H1 (cell line): ENCODE results near the gene RUVBL2. TPM values are rescaled to one million over a fixed set of nuclear protein-coding genes. Genes with fewer than 3 reads are reported as not detected.

Source experiments
- CTCF ChIA-PET: fragments of 300-600 bp; sonication (Branson Sonifier 250); formaldehyde crosslinking; loops from one replicate; lab custom pipeline; 2021; ENCODE audit not compliant: partially characterized antibody; lab: Charles Lee
- POLR2A ChIA-PET: fragments of 300-600 bp; sonication (Branson Sonifier 250); formaldehyde crosslinking; loops from one replicate; lab custom pipeline; 2021; ENCODE audit warnings: inconsistent platforms; ENCODE audit not compliant: partially characterized antibody; lab: Charles Lee
- DNase-seq, 2 experiments: peaks; one replicate each; pipeline versions ENCODE4 v3.0.0 to v3.0.0-alpha.2; 2010 to 2022; ENCODE audit warnings: low spot score in 2 of 2, low read depth in 1 of 2, mixed read lengths in 1 of 2
- FAIRE-seq: peaks from 2 replicates; lab custom pipeline; 2011; peaks lifted over from hg19 to GRCh38; lab: Jason Lieb, UNC
- H2AFZ ChIP-seq: 2 replicates; pipeline ENCODE4 v1.8.1; 2012; ENCODE audit warnings: low read length, inconsistent platforms
- H2AK5ac ChIP-seq: 2 replicates; pipeline ENCODE4 v1.6.1; 2013; ENCODE audit warnings: low read depth, low read length
- H2BK120ac ChIP-seq: replicated peaks from 2 replicates; pipeline ENCODE3; 2013; ENCODE audit warnings: low read depth, low read length, inconsistent platforms
- H2BK12ac ChIP-seq: 2 replicates; pipeline ENCODE4 v1.6.1; 2013; ENCODE audit warnings: low read depth, low read length
- H2BK15ac ChIP-seq: 2 replicates; pipeline ENCODE4 v1.6.1; 2013; ENCODE audit warnings: low read length
- H2BK20ac ChIP-seq: 2 replicates; pipeline ENCODE4 v1.6.1; 2013; ENCODE audit warnings: low read length
- H2BK5ac ChIP-seq: 2 replicates; pipeline ENCODE4 v1.6.1; 2013; ENCODE audit warnings: low read depth, low read length
- H3K14ac ChIP-seq: 2 replicates; pipeline ENCODE4 v1.6.1; 2013; ENCODE audit warnings: inconsistent platforms; ENCODE audit not compliant: insufficient read length
- H3K18ac ChIP-seq: 2 replicates; pipeline ENCODE4 v1.6.1; 2013; ENCODE audit warnings: low read length; ENCODE audit errors: extremely low read depth
- H3K23ac ChIP-seq: 2 replicates; pipeline ENCODE4 v1.6.1; 2013; ENCODE audit warnings: inconsistent platforms; ENCODE audit not compliant: insufficient read length
- H3K23me2 ChIP-seq: 2 replicates; pipeline ENCODE4 v1.6.1; 2013; ENCODE audit warnings: low read depth, low read length
- H3K27ac ChIP-seq: 2 replicates; pipeline ENCODE4 v1.6.1; 2011; ENCODE audit warnings: low read depth, low read length, inconsistent platforms
- H3K27me3 ChIP-seq, 4 experiments: replicated peaks in 1 of 4; 1 replicate in 1 of 4; 2 replicates in 3 of 4; pipeline versions ENCODE4 v1.6.1 to v1.8.1; 2011 to 2013; ENCODE audit warnings: low read length in 3 of 4, mild to moderate bottlenecking in 3 of 4, inconsistent platforms in 2 of 4, mixed read lengths in 2 of 4, moderate library complexity in 1 of 4; ENCODE audit not compliant: control insufficient read depth in 3 of 4, insufficient read depth in 3 of 4; ENCODE audit errors: extremely low read depth in 1 of 4
- H3K36me3 ChIP-seq, 4 experiments: 2 replicates each; pipeline versions ENCODE4 v1.6.1 to v1.8.1; 2011 to 2013; ENCODE audit warnings: mild to moderate bottlenecking in 4 of 4, low read length in 3 of 4, moderate library complexity in 2 of 4, control low read depth in 1 of 4, inconsistent platforms in 1 of 4; ENCODE audit not compliant: insufficient read depth in 4 of 4, control insufficient read depth in 2 of 4
- H3K4ac ChIP-seq: replicated peaks from 2 replicates; pipeline ENCODE3; 2013; ENCODE audit warnings: low read length, low read depth, mixed read lengths, inconsistent platforms; ENCODE audit not compliant: insufficient read length
- H3K4me1 ChIP-seq, 4 experiments: replicated peaks in 1 of 4; 1 replicate in 1 of 4; 2 replicates in 3 of 4; pipeline versions ENCODE4 v1.6.1 to v1.8.1; 2011 to 2013; ENCODE audit warnings: low read length in 3 of 4, inconsistent platforms in 2 of 4, mixed read lengths in 1 of 4; ENCODE audit not compliant: insufficient read depth in 4 of 4, control insufficient read depth in 3 of 4
- H3K4me2 ChIP-seq, 2 experiments: 2 replicates each; pipeline versions ENCODE4 v1.6.1 to v1.8.1; 2011 to 2013; ENCODE audit warnings: low read depth in 2 of 2, low read length in 2 of 2, control low read depth in 1 of 2, inconsistent platforms in 1 of 2, mild to moderate bottlenecking in 1 of 2; ENCODE audit not compliant: insufficient read depth in 1 of 2
- H3K4me3 ChIP-seq, 4 experiments: fragments of 200-600, 300-600 bp in 1 of 4; sonication (generic), shearing (Covaris generic), sonication (Bioruptor Twin) in 1 of 4; 2 replicates each; pipeline versions ENCODE4 v1.5.1 to v1.8.1; 2011 to 2016; ENCODE audit warnings: low read length in 4 of 4, low read depth in 3 of 4, control low read depth in 2 of 4, inconsistent platforms in 2 of 4, mild to moderate bottlenecking in 2 of 4, mixed read lengths in 1 of 4, moderate library complexity in 1 of 4; ENCODE audit not compliant: insufficient read depth in 2 of 4; ENCODE audit errors: extremely low read depth in 1 of 4
- H3K56ac ChIP-seq: replicated peaks from 2 replicates; pipeline ENCODE3; 2013; ENCODE audit warnings: low read depth, mild to moderate bottlenecking, mixed read lengths, low read length, inconsistent platforms; ENCODE audit not compliant: insufficient read length
- H3K79me1 ChIP-seq: 2 replicates; pipeline ENCODE4 v1.6.1; 2013; ENCODE audit warnings: low read depth, low read length, control low read depth
- H3K79me2 ChIP-seq, 2 experiments: 2 replicates each; pipeline versions ENCODE4 v1.6.1 to v1.8.1; 2012 to 2013; ENCODE audit warnings: low read length in 2 of 2, mild to moderate bottlenecking in 2 of 2, inconsistent platforms in 1 of 2; ENCODE audit not compliant: insufficient read depth in 2 of 2, control insufficient read depth in 1 of 2
- H3K9ac ChIP-seq, 4 experiments: replicated peaks in 1 of 4; 1 replicate in 1 of 4; 2 replicates in 3 of 4; pipeline versions ENCODE4 v1.6.1 to v1.8.1; 2011 to 2013; ENCODE audit warnings: low read depth in 3 of 4, low read length in 3 of 4, control low read depth in 2 of 4, mild to moderate bottlenecking in 2 of 4, moderate library complexity in 2 of 4, inconsistent platforms in 1 of 4; ENCODE audit errors: extremely low read depth in 1 of 4
- H3K9me3 ChIP-seq, 2 experiments: 2 replicates each; pipeline versions ENCODE4 v1.6.1 to v1.8.1; 2012 to 2013; ENCODE audit warnings: mild to moderate bottlenecking in 2 of 2, moderate library complexity in 2 of 2, control low read depth in 1 of 2, inconsistent platforms in 1 of 2, low read depth in 1 of 2, low read length in 1 of 2, mixed read lengths in 1 of 2; ENCODE audit not compliant: insufficient read depth in 2 of 2
- H4K20me1 ChIP-seq, 2 experiments: replicated peaks in 1 of 2; 2 replicates each; pipeline versions ENCODE3 to v1.8.1; 2011 to 2013; ENCODE audit warnings: inconsistent platforms in 2 of 2, low read length in 2 of 2, mild to moderate bottlenecking in 1 of 2; ENCODE audit not compliant: insufficient read depth in 2 of 2, control insufficient read depth in 1 of 2
- H4K5ac ChIP-seq: 2 replicates; pipeline ENCODE4 v1.6.1; 2013; ENCODE audit warnings: low read length, low read depth, mixed read lengths, inconsistent platforms; ENCODE audit not compliant: insufficient read length
- H4K8ac ChIP-seq: 2 replicates; pipeline ENCODE4 v1.8.0; 2013; ENCODE audit warnings: mild to moderate bottlenecking, moderate library complexity, low read length, inconsistent platforms; ENCODE audit not compliant: insufficient read depth; ENCODE audit errors: extremely low read depth
- H4K91ac ChIP-seq: replicated peaks from 2 replicates; pipeline ENCODE3; 2013; ENCODE audit warnings: low read length, mixed read lengths, inconsistent platforms; ENCODE audit not compliant: insufficient read length
- EZH2 ChIP-seq: fragments of 200-600 bp; sonication (generic); IDR thresholded peaks from 2 replicates; pipeline ENCODE4 v1.7.1; 2012; ENCODE audit warnings: low read depth, mild to moderate bottlenecking, moderate library complexity, low read length, inconsistent platforms; ENCODE audit not compliant: severe bottlenecking
- HDAC2 ChIP-seq, 2 experiments: fragments of 300-600 bp in 1 of 2; sonication (generic) in 1 of 2; IDR thresholded peaks; 2 replicates each; pipeline ENCODE4 v1.6.1; 2011 to 2012; ENCODE audit warnings: low read depth in 2 of 2, low read length in 2 of 2, mild to moderate bottlenecking in 2 of 2, moderate library complexity in 2 of 2, borderline replicate concordance in 1 of 2, inconsistent platforms in 1 of 2
- SIX5 ChIP-seq: IDR thresholded peaks from 2 replicates; pipeline ENCODE4 v1.6.1; 2011; ENCODE audit warnings: mild to moderate bottlenecking, low read depth, low read length
- SP1 ChIP-seq: IDR thresholded peaks from 2 replicates; pipeline ENCODE4 v1.6.1; 2011; ENCODE audit warnings: low read depth, low read length
- TCF12 ChIP-seq: IDR thresholded peaks from 2 replicates; pipeline ENCODE4 v1.6.1; 2011; ENCODE audit warnings: low read depth, mild to moderate bottlenecking, low read length
- ZNF274 ChIP-seq: IDR thresholded peaks from 2 replicates; pipeline ENCODE4 v1.7.0; 2012; ENCODE audit warnings: low read length, borderline replicate concordance; ENCODE audit errors: extremely low read depth
- WGBS, 2 experiments: shearing (Covaris generic) in 1 of 2; methylation state at CpG; one replicate each; pipeline versions ENCODE4 v1.1.6 to v1.1.7; 2013 to 2015; ENCODE audit warnings: low lambda C conversion rate in 2 of 2, mixed read lengths in 2 of 2, inconsistent platforms in 1 of 2, low coverage in 1 of 2, missing lambda C conversion rate in 1 of 2; ENCODE audit not compliant: insufficient replicate concordance in 2 of 2, insufficient coverage in 1 of 2, insufficient read length in 1 of 2; ENCODE audit errors: extremely low coverage in 1 of 2, missing lambda C conversion rate in 1 of 2; 5-methylcytosine and 5-hydroxymethylcytosine counted together
- polyA plus RNA-seq, 7 experiments: library from polyadenylated mRNA; depleted of rRNA in 3 of 7; stranded (reverse) in 5 of 7; unstranded in 2 of 7; fragments of >200 nt in 5 of 7; fragments of 200-250 nt in 2 of 7; gene quantifications; 1 replicate in 5 of 7; 2 replicates in 1 of 7; 4 replicates in 1 of 7; pipeline versions ENCODE4 v1.2.1 to v1.2.3, GENCODE V29; 2011 to 2013; ENCODE audit warnings: missing spikeins in 2 of 7, mixed read lengths in 2 of 7
- total RNA-seq: library from RNA; stranded (reverse); fragmentation: NEBNext Ultra II Directional; extraction: Animal tissue kit (Norgen Biotek cat#: 25700); gene quantifications from 2 replicates; pipeline ENCODE4 v1.2.1, GENCODE V29; 2021
- TF ChIP-seq, protein P1 (sequence below): IDR thresholded peaks from 2 replicates; pipeline ENCODE4 v1.6.1; 2011; ENCODE audit warnings: low read depth, mild to moderate bottlenecking, low read length; ENCODE audit not compliant: insufficient read depth
- TF ChIP-seq, protein P2 (sequence below): IDR thresholded peaks from 2 replicates; pipeline ENCODE4 v1.6.1; 2011; ENCODE audit warnings: low read length, improper control_type of control experiment

Gene RUVBL2
- total and polyA plus RNA-seq, 2 of the 8 experiments (the other 6 are each of a cell fraction or from before 2014, with no cell fraction given) = 152 to 247 TPM

DNA sequence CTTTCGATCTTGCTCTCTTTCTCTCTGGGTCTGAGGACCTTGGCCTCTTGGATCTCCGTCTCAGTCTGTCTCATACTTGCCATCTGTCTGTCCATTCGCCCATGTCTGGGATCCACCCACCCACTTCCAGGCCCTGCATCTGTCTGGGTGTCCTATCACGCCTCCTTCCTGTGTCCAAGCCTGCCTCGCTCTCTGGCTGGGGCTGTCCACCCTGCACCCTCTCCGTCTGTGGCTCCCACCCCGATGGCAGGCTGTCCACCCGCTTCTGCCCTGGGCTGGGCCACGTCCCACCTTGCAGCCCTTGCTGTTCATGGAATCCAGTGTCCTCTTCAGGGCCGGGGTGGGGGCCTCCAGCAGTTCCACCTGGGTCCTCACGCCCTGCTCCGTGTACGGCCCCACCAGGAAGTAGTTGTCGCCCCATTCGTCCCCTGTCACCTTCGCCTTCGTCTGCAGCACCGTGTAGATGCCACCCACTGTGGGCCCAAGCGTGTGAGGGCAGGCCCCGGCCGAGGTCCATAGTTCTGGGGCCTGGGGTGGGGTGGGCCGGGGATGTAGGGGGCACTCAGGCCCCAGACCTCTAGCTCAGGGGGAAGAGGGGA is 2.6 kb upstream of the RUVBL2 start:
- peaks cover 8% of the 10 kb centered on the region; the same call in 1 of the 2 replicates for H3K23me2 ChIP-seq
- H2AK5ac ChIP-seq = no peak overlapping the region
- no peaks in the 10 kb centered on the region for H3K9me3 ChIP-seq
- H2BK20ac ChIP-seq = no peak overlapping the region
- no peak overlapping the region for H2BK5ac ChIP-seq
- no peak overlapping the region for H2BK120ac ChIP-seq
- H2BK15ac ChIP-seq = no peak overlapping the region
- peaks cover 11 to 26% of the 10 kb centered on the region in 2 experiments; a peak in 3 of 4 replicates for H3K79me2 ChIP-seq
- 90% methylated on average over 21 of the region's 22 CpGs; no CpG with 5 or more reads in 1 of the 2 experiments for WGBS, 2 experiments
- H4K20me1 ChIP-seq = peaks cover 0 to 13% of the 10 kb centered on the region in 2 experiments
- no peak overlapping the region for H3K9ac ChIP-seq
- DNase-seq = no peak
- H2AFZ ChIP-seq = no peak overlapping the region
- no peak overlapping the region for H3K4ac ChIP-seq
- no peak for TF ChIP-seq EZH2
- no peak for TF ChIP-seq SP1
- TF ChIP-seq HDAC2 (IDR thresholded peaks at IDR 0.05; ENCODE audit: borderline replicate concordance in 1 of 2, low read depth in 2 of 2, low read length in 2 of 2) = no peak
- TF ChIP-seq, protein P1, sequence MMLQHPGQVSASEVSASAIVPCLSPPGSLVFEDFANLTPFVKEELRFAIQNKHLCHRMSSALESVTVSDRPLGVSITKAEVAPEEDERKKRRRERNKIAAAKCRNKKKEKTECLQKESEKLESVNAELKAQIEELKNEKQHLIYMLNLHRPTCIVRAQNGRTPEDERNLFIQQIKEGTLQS = no peak
- TF ChIP-seq SIX5 = no peak
- TF ChIP-seq, protein P2, sequence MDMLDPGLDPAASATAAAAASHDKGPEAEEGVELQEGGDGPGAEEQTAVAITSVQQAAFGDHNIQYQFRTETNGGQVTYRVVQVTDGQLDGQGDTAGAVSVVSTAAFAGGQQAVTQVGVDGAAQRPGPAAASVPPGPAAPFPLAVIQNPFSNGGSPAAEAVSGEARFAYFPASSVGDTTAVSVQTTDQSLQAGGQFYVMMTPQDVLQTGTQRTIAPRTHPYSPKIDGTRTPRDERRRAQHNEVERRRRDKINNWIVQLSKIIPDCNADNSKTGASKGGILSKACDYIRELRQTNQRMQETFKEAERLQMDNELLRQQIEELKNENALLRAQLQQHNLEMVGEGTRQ = no peak
- no peak for TF ChIP-seq TCF12
- TF ChIP-seq ZNF274 = no peak
- peaks cover 0 to 13% (median 5%) of the 10 kb centered on the region in 4 experiments; a peak in 4 of 8 replicates for H3K36me3 ChIP-seq
- POLR2A ChIA-PET = interaction anchor here (1.2 to 4.4 kb wide), 5 partner anchors 8 to 154 kb away, joined by 3 to 37 read pairs (median 9); partner anchors contain the start of genes FTL and NUCB1
- no peak overlapping the region for H4K5ac ChIP-seq
- CTCF ChIA-PET = interaction anchor here (0.8 to 2.9 kb wide), 7 partner anchors 11 to 155 kb away, joined by 3 to 13 read pairs (median 3); no protein-coding TSS in a partner anchor
- peak overlapping the region in 1 of 2 experiments; percentile 91; a peak in 1 of 4 replicates for H3K4me2 ChIP-seq
- no peak overlapping the region for H3K4me3 ChIP-seq
- H3K23ac ChIP-seq = no peak overlapping the region
- no peak overlapping the region for H3K56ac ChIP-seq
- H3K27ac ChIP-seq = no peak overlapping the region
- H4K91ac ChIP-seq = no peak overlapping the region
- no peak overlapping the region for H3K14ac ChIP-seq
- FAIRE-seq = no peak
- no peak overlapping the region for H3K18ac ChIP-seq
- H3K79me1 ChIP-seq = peaks cover 15% of the 10 kb centered on the region
- no peak overlapping the region for H2BK12ac ChIP-seq
- no peak overlapping the region for H4K8ac ChIP-seq
- no peaks in the 10 kb centered on the region for H3K27me3 ChIP-seq
- H3K4me1 ChIP-seq = peaks cover 0 to 3% (median 0%) of the 10 kb centered on the region in 4 experiments; a peak in 2 of 7 replicates
